Endothelial cell of umbilical vein (primary cell): ENCODE data around the gene INPP5B. TPM values are rescaled to one million over a fixed set of nuclear protein-coding genes. Genes with fewer than 3 reads are reported as not detected.

ENCODE experiments used
- Bru-seq: library from RNA; stranded (reverse); fragments of 400-500 nt; gene quantifications from one replicate; lab custom pipeline; 2021; lab: Mats Ljungman, UMichigan
- BruChase-seq, 2 experiments: library from RNA; stranded (reverse); fragments of 400-500 nt; gene quantifications; one replicate each; lab custom pipeline; 2021; lab: Mats Ljungman, UMichigan
- BruUV-seq: library from RNA; stranded (reverse); fragments of 400-500 nt; replicated peaks from 2 replicates; lab custom pipeline; 2021; lab: Mats Ljungman, UMichigan
- CTCF ChIA-PET: fragments of 300-600, 350-600 bp; sonication (Branson Sonifier 250); formaldehyde crosslinking; loops from one replicate; lab custom pipeline; 2021; ENCODE audit warnings: antibody characterized with exemption, inconsistent platforms; lab: Charles Lee
- POLR2A ChIA-PET: fragments of 300-600, 350-600 bp; sonication (Branson Sonifier 250); formaldehyde crosslinking; loops from one replicate; lab custom pipeline; 2021; ENCODE audit warnings: antibody characterized with exemption, inconsistent platforms; lab: Charles Lee
- DNase-seq: peaks from one replicate; pipeline ENCODE4 v3.0.0-alpha.2; 2011; ENCODE audit warnings: low read depth, low spot score
- FAIRE-seq: peaks from 2 replicates; lab custom pipeline; 2011; peaks lifted over from hg19 to GRCh38; lab: Jason Lieb, UNC
- H2AFZ ChIP-seq: 2 replicates; pipeline ENCODE4 v1.6.0; 2012; ENCODE audit warnings: low read depth, low read length, control low read depth, inconsistent platforms
- H3K27ac ChIP-seq: 2 replicates; pipeline ENCODE4 v1.5.1; 2011; ENCODE audit warnings: low read depth, mild to moderate bottlenecking, control low read depth, low read length, moderate library complexity; ENCODE audit not compliant: insufficient read depth
- H3K27me3 ChIP-seq, 2 experiments: 2 replicates each; pipeline versions ENCODE4 v1.6.0 to v1.6.1; 2011; ENCODE audit warnings: low read length in 2 of 2, mixed read lengths in 1 of 2; ENCODE audit not compliant: control insufficient read depth in 2 of 2, insufficient read depth in 2 of 2
- H3K36me3 ChIP-seq, 2 experiments: 2 replicates in 1 of 2; 3 replicates in 1 of 2; pipeline ENCODE4 v1.5.1; 2011; ENCODE audit warnings: low read length in 2 of 2, mild to moderate bottlenecking in 1 of 2, moderate library complexity in 1 of 2; ENCODE audit not compliant: control insufficient read depth in 2 of 2, insufficient read depth in 2 of 2; ENCODE audit errors: extremely low read depth in 1 of 2
- H3K4me1 ChIP-seq: 3 replicates; pipeline ENCODE4 v1.5.1; 2011; ENCODE audit warnings: mild to moderate bottlenecking, low read length; ENCODE audit not compliant: control insufficient read depth, insufficient read depth; ENCODE audit errors: extremely low read depth
- H3K4me2 ChIP-seq: 2 replicates; pipeline ENCODE4 v1.6.1; 2011; ENCODE audit warnings: low read length, control low read depth, mixed read lengths; ENCODE audit not compliant: insufficient read depth
- H3K4me3 ChIP-seq, 3 experiments: fragments of 200-600 bp in 1 of 3; sonication (generic), shearing (Covaris generic) in 1 of 3; replicated peaks in 1 of 3; 2 replicates each; pipeline ENCODE4 v1.5.1; 2011 to 2016; ENCODE audit warnings: control low read depth in 3 of 3, low read length in 3 of 3, mild to moderate bottlenecking in 2 of 3, inconsistent platforms in 1 of 3, low read depth in 1 of 3, moderate library complexity in 1 of 3; ENCODE audit not compliant: insufficient read depth in 1 of 3
- H3K79me2 ChIP-seq: 2 replicates; pipeline ENCODE4 v1.6.0; 2012; ENCODE audit warnings: low read length, inconsistent platforms; ENCODE audit not compliant: control insufficient read depth, insufficient read depth
- H3K9ac ChIP-seq: replicated peaks from 2 replicates; pipeline ENCODE3; 2011; ENCODE audit warnings: low read length, control low read depth; ENCODE audit not compliant: insufficient read depth; ENCODE audit errors: extremely low read depth
- H3K9me1 ChIP-seq: replicated peaks from 3 replicates; pipeline ENCODE4 v1.6.0; 2011; ENCODE audit warnings: mild to moderate bottlenecking, low read length; ENCODE audit not compliant: control insufficient read depth, insufficient read depth; ENCODE audit errors: extremely low read depth
- H3K9me3 ChIP-seq: replicated peaks from 2 replicates; pipeline ENCODE4 v1.5.1; 2012; ENCODE audit warnings: low read length, inconsistent platforms; ENCODE audit not compliant: control insufficient read depth, insufficient read depth
- H4K20me1 ChIP-seq: replicated peaks from 2 replicates; pipeline ENCODE3; 2011; ENCODE audit warnings: mild to moderate bottlenecking, low read length; ENCODE audit not compliant: control insufficient read depth, insufficient read depth; ENCODE audit errors: extremely low read depth
- CTCF ChIP-seq, 2 donors: IDR thresholded peaks; 1 replicate in 1 of 2; 2 replicates in 1 of 2; pipeline ENCODE4 v1.5.1; 2011; ENCODE audit warnings: low read length in 2 of 2, mild to moderate bottlenecking in 2 of 2, moderate library complexity in 2 of 2, control low read depth in 1 of 2, inconsistent platforms in 1 of 2, low read depth in 1 of 2; ENCODE audit not compliant: insufficient read depth in 1 of 2; ENCODE audit errors: extremely low read depth in 1 of 2
- EZH2 ChIP-seq: IDR thresholded peaks from 2 replicates; pipeline ENCODE4 v1.6.1; 2012; ENCODE audit warnings: borderline replicate concordance, low read depth, mild to moderate bottlenecking, moderate library complexity, low read length, inconsistent platforms; ENCODE audit not compliant: severe bottlenecking
- FOS ChIP-seq: IDR thresholded peaks from 2 replicates; pipeline ENCODE4 v1.6.1; 2011; ENCODE audit warnings: mild to moderate bottlenecking, low read length, moderate library complexity, borderline replicate concordance; ENCODE audit not compliant: insufficient read depth
- GATA2 ChIP-seq: IDR thresholded peaks from 2 replicates; pipeline ENCODE4 v1.7.0; 2011; ENCODE audit warnings: low read depth, mild to moderate bottlenecking, moderate library complexity, mixed read lengths, low read length; ENCODE audit not compliant: insufficient read length, insufficient read depth
- JUN ChIP-seq: IDR thresholded peaks from 2 replicates; pipeline ENCODE4 v1.6.1; 2011; ENCODE audit warnings: borderline replicate concordance, low read depth; ENCODE audit not compliant: insufficient read length, insufficient read depth
- MAX ChIP-seq: IDR thresholded peaks from 2 replicates; pipeline ENCODE4 v1.6.1; 2011; ENCODE audit not compliant: insufficient read depth, insufficient read length
- MYC ChIP-seq: IDR thresholded peaks from one replicate; pipeline ENCODE4 v1.6.1; 2011; ENCODE audit warnings: mild to moderate bottlenecking, low read depth, low read length
- POLR2A ChIP-seq: IDR thresholded peaks from 2 replicates; pipeline ENCODE4 v1.6.1; 2012; ENCODE audit warnings: low read depth, mild to moderate bottlenecking, control low read depth, low read length
- POLR2AphosphoS5 ChIP-seq: IDR thresholded peaks from 2 replicates; pipeline ENCODE4 v1.6.1; 2012; ENCODE audit warnings: low read depth, mild to moderate bottlenecking, control low read depth, low read length, moderate library complexity; ENCODE audit not compliant: insufficient read depth
- dilution Hi-C: fragments of 300-500 bp; cut with MboI; formaldehyde crosslinking; loops from one replicate; pipeline ENCODE4 v1.15.0; 2019; ENCODE audit warnings: low sequenced_read_pairs; ENCODE audit not compliant: extremely low pct_ligation_motif_present
- intact Hi-C: fragments of 100-400 bp; cut with micrococcal nuclease; formaldehyde crosslinking; loops from one replicate; pipeline ENCODE4 v1.10.0; 2022
- long read RNA-seq: library from polyadenylated mRNA; stranded (forward); transcript quantifications from one replicate; pipeline ENCODE4 v2.0.0, GENCODE V29; 2021
- polyA minus RNA-seq, 3 experiments: library from RNA; depleted of rRNA, polyadenylated mRNA; stranded (reverse); fragments of >200 nt; gene quantifications; 1 replicate in 1 of 3; 2 replicates in 2 of 3; pipeline ENCODE4 v1.2.3, GENCODE V29; 2011
- polyA plus RNA-seq, 4 experiments: library from polyadenylated mRNA; depleted of rRNA in 3 of 4; stranded (reverse) in 3 of 4; unstranded in 1 of 4; fragments of >200 nt; gene quantifications; 2 replicates each; pipeline versions ENCODE4 v1.2.1 to v1.2.3, GENCODE V29; 2011 to 2012; ENCODE audit warnings: missing spikeins in 1 of 4
- total RNA-seq: library from RNA; stranded (reverse); gene quantifications from 2 replicates; pipeline ENCODE4 v1.2.3, GENCODE V29; 2021

Gene INPP5B
- 13.5 and 14.7 TPM in 2 replicates for total RNA-seq
- polyA plus RNA-seq, result 7.4 and 10.5 TPM in 2 replicates
- polyA plus RNA-seq (2011; cell fraction: cytosol; rRNA removed), result 7.5 and 7.8 TPM in 2 replicates
- 20.0 and 20.3 TPM in 2 replicates for polyA plus RNA-seq (2011; cell fraction: nucleus; rRNA removed)
- 5.9 and 6.4 TPM in 2 replicates for polyA plus RNA-seq (2012)
- polyA minus RNA-seq, result 16.1 and 17.2 TPM in 2 replicates
- polyA minus RNA-seq (2011; cell fraction: cytosol; rRNA and poly(A)+ RNA removed), result 18.5 TPM
- polyA minus RNA-seq (2011; cell fraction: nucleus; rRNA and poly(A)+ RNA removed), result 21.0 and 24.3 TPM in 2 replicates
- percentile 61 among the genes with signal in this experiment for Bru-seq, nascent RNA
- BruChase-seq, experiment 1, labeled RNA remaining after a 6-hour chase, result percentile 60 among the genes with signal in this experiment
- BruChase-seq, experiment 2, labeled RNA remaining after a 2-hour chase, result percentile 56 among the genes with signal in this experiment
- long read RNA-seq, partial matches to known transcripts, result 1 of 13 reads
- long read RNA-seq, other reads (novel, unspliced or antisense), result 6 of 13 reads

GRCh38 chr1:37946703-37947360 lies at the start of gene INPP5B:
TSS of gene INPP5B (minus strand) at chr1:37947053. CDS start at chr1:37946308, 745 bp downstream.
- Histone ChIP-seq H3K4me2 (peak within 1 kb of the TSS; percentile 77), H3K79me2 (no peaks in the 10 kb centered on the region), H3K36me3 (peaks cover 0 to 9% of the 10 kb centered on the region in 2 experiments), H3K9me3 (no peaks in the 10 kb centered on the region), H4K20me1 (no peaks in the 10 kb centered on the region), H2AFZ (peak within 1 kb of the TSS; percentile 85), H3K9me1 (no peaks in the 10 kb centered on the region), H3K4me1 (peaks cover 12% of the 10 kb centered on the region), H3K9ac (peak within 1 kb of the TSS; percentile 75), H3K27me3 (no peaks in the 10 kb centered on the region), H3K27ac (peak within 1 kb of the TSS; percentile 93), H3K4me3 (peak within 1 kb of the TSS; percentile 42 to 52 (median 49))
- peak; percentile 95 for FAIRE-seq
- peak; percentile 83 for DNase-seq
- peak; percentile 52 for TF ChIP-seq POLR2AphosphoS5
- no peak for TF ChIP-seq JUN
- no peak for TF ChIP-seq EZH2
- peak; percentile 53 for TF ChIP-seq MYC
- TF ChIP-seq GATA2, result no peak
- TF ChIP-seq MAX, result peak; percentile 43
- TF ChIP-seq POLR2A, result peak; percentile 13
- no peak for TF ChIP-seq CTCF (IDR thresholded peaks at IDR 0.05; ENCODE audit: extremely low read depth in 1 of 2, insufficient read depth in 1 of 2, low read depth in 1 of 2, low read length in 2 of 2)
- no peak for TF ChIP-seq FOS
- ChIA-PET CTCF (interaction anchor here (1.0 to 1.3 kb wide), 2 partner anchors 16 to 29 kb away, joined by 4 read pairs; no protein-coding TSS in a partner anchor), POLR2A (interaction anchor here (0.9 kb wide), 1 partner anchor 13 kb away, joined by 3 read pairs; no protein-coding TSS in a partner anchor)
- dilution Hi-C loops (no loop called here), intact Hi-C loops (loop anchor here (1.0 to 5.0 kb wide), 3 partner anchors 16 to 139 kb away; partner anchors contain the start of gene YRDC)
- BruUV-seq, result no TSS peak
